K562 (cell line): ENCODE results near the gene CCDC73. TPM values are rescaled to one million over a fixed set of nuclear protein-coding genes. Genes with fewer than 3 reads are reported as not detected.

Experiments
- MBD2 ChIP-seq: sonication (generic); IDR thresholded peaks from 2 replicates; pipeline ENCODE4 v1.6.1; 2016; ENCODE audit warnings: low read depth, borderline replicate concordance
- MEF2A ChIP-seq: IDR thresholded peaks from 2 replicates; pipeline ENCODE4 v1.6.1; 2011; ENCODE audit warnings: low read depth, mild to moderate bottlenecking, low read length, moderate library complexity; ENCODE audit not compliant: control insufficient read depth
- NUFIP1 ChIP-seq: fragments of 450-650 bp; IDR thresholded peaks from 2 replicates; pipeline ENCODE4 v1.6.1; 2018; ENCODE audit not compliant: partially characterized antibody
- SIRT6 ChIP-seq: IDR thresholded peaks from one replicate; pipeline ENCODE4 v1.6.1; 2012; ENCODE audit warnings: low read depth, mild to moderate bottlenecking, control low read depth, inconsistent platforms, low read length, moderate library complexity
- TSC22D4 ChIP-seq: fragments of 450-650 bp; IDR thresholded peaks from 2 replicates; pipeline ENCODE4 v1.6.1; 2016; ENCODE audit warnings: missing genetic modification characterization, missing biosample characterization, control low read depth
- UBTF ChIP-seq, 2 experiments: IDR thresholded peaks; 2 replicates each; pipeline ENCODE4 v1.6.1; 2012; ENCODE audit warnings: improper control_type of control experiment in 2 of 2, low read depth in 2 of 2, low read length in 2 of 2, borderline replicate concordance in 1 of 2
- YBX1 ChIP-seq: fragments of 450-650 bp; IDR thresholded peaks from 2 replicates; pipeline ENCODE4 v1.7.1; 2016; ENCODE audit warnings: mild to moderate bottlenecking
- ZBTB26 ChIP-seq: fragments of 450-650 bp; formaldehyde crosslinking; IDR thresholded peaks from 2 replicates; pipeline ENCODE4 v1.4.0; 2022; ENCODE audit warnings: missing genetic modification characterization
- ZHX1 ChIP-seq: fragments of 150-350 bp; conservative IDR thresholded peaks from 2 replicates; pipeline ENCODE4 v1.6.1; 2014; ENCODE audit warnings: low read length
- ZNF318 ChIP-seq, 2 experiments: fragments of 450-650 bp; IDR thresholded peaks; 2 replicates each; pipeline ENCODE4 v1.6.1; 2016; ENCODE audit warnings: mild to moderate bottlenecking in 2 of 2, borderline replicate concordance in 1 of 2, low read depth in 1 of 2, moderate library complexity in 1 of 2
- polyA plus RNA-seq, 8 experiments: library from polyadenylated mRNA; depleted of rRNA in 4 of 8; stranded (reverse) in 5 of 8; unstranded in 3 of 8; fragments of >200 nt; fragmentation: Nextera tagmentation in 2 of 8; fragmentation: Illumina TruSeq in 1 of 8; extraction: Ambion mirVana in 2 of 8; extraction: Trizol in 1 of 8; gene quantifications; 2 replicates each; pipeline versions ENCODE4 v1.2.1 to v1.2.3, GENCODE V29; 2011 to 2014; ENCODE audit warnings: inconsistent platforms in 1 of 8, missing spikeins in 1 of 8
- total RNA-seq, 7 experiments: library from RNA; depleted of rRNA in 6 of 7; stranded (reverse); fragments of >200 nt in 6 of 7; fragmentation: Illumina TruSeq in 2 of 7; extraction: Trizol in 2 of 7; gene quantifications; 2 replicates each; pipeline versions ENCODE4 v1.2.1 to v1.2.3, GENCODE V29; 2011 to 2021; ENCODE audit warnings: low replicate concordance in 1 of 7

The CCDC73 gene
- total and polyA plus RNA-seq, 9 of the 15 experiments (the other 6 are each of a cell fraction or from before 2014, with no cell fraction given), result 0.20 to 0.21 TPM; not detected in 7

DNA sequence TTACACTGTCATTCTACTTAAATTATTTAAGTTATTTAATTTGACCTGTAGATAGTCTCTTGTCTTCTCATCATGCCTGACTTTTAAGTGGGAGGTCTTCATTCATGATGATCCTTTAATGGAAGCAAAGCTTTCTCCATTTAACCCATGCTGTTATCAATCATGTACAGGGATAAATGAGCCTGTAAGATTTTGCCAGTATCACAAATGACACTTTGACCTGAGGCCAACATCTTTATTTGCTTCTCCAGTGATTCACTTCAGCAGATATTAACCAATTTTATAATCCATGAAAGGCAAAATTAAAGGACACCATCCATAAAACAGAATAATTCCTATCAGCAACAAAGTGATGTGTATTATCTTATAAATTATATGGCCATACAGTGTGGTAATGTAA lies 7.7 kb downstream of the CCDC73 start (continued):
- TF ChIP-seq ZBTB26 (CRISPR knock-in tag), result no peak
- TF ChIP-seq SIRT6, result no peak
- no peak for TF ChIP-seq ZNF318 (IDR thresholded peaks at IDR 0.05; ENCODE audit: borderline replicate concordance in 1 of 2, low read depth in 1 of 2)
- no peak for TF ChIP-seq MEF2A
- no peak for TF ChIP-seq ZHX1
- TF ChIP-seq UBTF (IDR thresholded peaks at IDR 0.05; ENCODE audit: borderline replicate concordance in 1 of 2, low read depth in 2 of 2, low read length in 2 of 2), result no peak
- no peak for TF ChIP-seq NUFIP1
- TF ChIP-seq TSC22D4 (tag), result no peak
- no peak for TF ChIP-seq MBD2
- no peak for TF ChIP-seq YBX1
